ENCODE measurements around the gene CDC16.
"Not testable (repeated sequence)": the region's sequence is repeated elsewhere in the genome, so short reads cannot be mapped to it uniquely, and the experiment has no call there.

Gene CDC16

GRCh38 chr13:114259974-114260373 lies 25.3 kb downstream of the CDC16 start:
- no peak for DNase-seq (ENCODE audit: extremely low read depth, insufficient read length)
- Histone ChIP-seq H3K4me3 (replicated peaks; ENCODE audit: low read depth, low read length) (no peak overlapping the region), H3K27me3 (replicated peaks; ENCODE audit: control insufficient read depth, insufficient read depth, low read length) (no peaks in the 10 kb centered on the region), H3K36me3 (ENCODE audit: control insufficient read depth, insufficient read depth, low read length) (peaks cover 10% of the 10 kb centered on the region)
- no peak for TF ChIP-seq CTCF (IDR thresholded peaks at IDR 0.05; ENCODE audit: insufficient read depth, low read length, poor library complexity, severe bottlenecking)

GRCh38 chr13:114260814-114261213 lies 26.1 kb downstream of the CDC16 start:
- H3K27me3 ChIP-seq (replicated peaks; ENCODE audit: control insufficient read depth, insufficient read depth, low read length) = no peaks in the 10 kb centered on the region
- H3K4me3 ChIP-seq (replicated peaks; ENCODE audit: low read depth, low read length) = no peak overlapping the region
- DNase-seq (ENCODE audit: extremely low read depth, insufficient read length) = no peak
- no peak for TF ChIP-seq CTCF (IDR thresholded peaks at IDR 0.05; ENCODE audit: insufficient read depth, low read length, poor library complexity, severe bottlenecking)
- peaks cover 8% of the 10 kb centered on the region for H3K36me3 ChIP-seq (ENCODE audit: control insufficient read depth, insufficient read depth, low read length)

- no peak for DNase-seq (ENCODE audit: extremely low read depth, insufficient read length)
- Histone ChIP-seq H3K27me3 (replicated peaks; ENCODE audit: control insufficient read depth, insufficient read depth, low read length) (no peaks in the 10 kb centered on the region), H3K4me3 (replicated peaks; ENCODE audit: low read depth, low read length) (no peak overlapping the region), H3K36me3 (ENCODE audit: control insufficient read depth, insufficient read depth, low read length) (peaks cover 13% of the 10 kb centered on the region)
- TF ChIP-seq CTCF (IDR thresholded peaks at IDR 0.05; ENCODE audit: insufficient read depth, low read length, poor library complexity, severe bottlenecking) = no peak
Observed at GRCh38 chr13:114261328-114261965, 26.8 kb downstream of the CDC16 start.

GRCh38 chr13:114263578-114263977 lies 28.9 kb downstream of the CDC16 start:
- Histone ChIP-seq H3K36me3 (ENCODE audit: control insufficient read depth, insufficient read depth, low read length) (peaks cover 19% of the 10 kb centered on the region), H3K4me3 (replicated peaks; ENCODE audit: low read depth, low read length) (no peak overlapping the region), H3K27me3 (replicated peaks; ENCODE audit: control insufficient read depth, insufficient read depth, low read length) (no peaks in the 10 kb centered on the region)
- no peak for TF ChIP-seq CTCF (IDR thresholded peaks at IDR 0.05; ENCODE audit: insufficient read depth, low read length, poor library complexity, severe bottlenecking)
- DNase-seq (ENCODE audit: extremely low read depth, insufficient read length) = no peak

- not testable (repeated sequence) for DNase-seq (ENCODE audit: extremely low read depth, insufficient read length); H3K4me3 ChIP-seq (replicated peaks; ENCODE audit: low read depth, low read length); H3K27me3 ChIP-seq (replicated peaks; ENCODE audit: control insufficient read depth, insufficient read depth, low read length)
- H3K36me3 ChIP-seq (ENCODE audit: control insufficient read depth, insufficient read depth, low read length) = peaks cover 23% of the 10 kb centered on the region
Observed at GRCh38 chr13:114264313-114264712, 29.6 kb downstream of the CDC16 start.

GRCh38 chr13:114264886-114265611 lies 30.4 kb downstream of the CDC16 start:
- no peaks in the 10 kb centered on the region for H3K27me3 ChIP-seq (replicated peaks; ENCODE audit: control insufficient read depth, insufficient read depth, low read length)
- peaks cover 24% of the 10 kb centered on the region for H3K36me3 ChIP-seq (ENCODE audit: control insufficient read depth, insufficient read depth, low read length)
- DNase-seq (ENCODE audit: extremely low read depth, insufficient read length) = no peak
- no peak overlapping the region for H3K4me3 ChIP-seq (replicated peaks; ENCODE audit: low read depth, low read length)
- TF ChIP-seq CTCF (IDR thresholded peaks at IDR 0.05; ENCODE audit: insufficient read depth, low read length, poor library complexity, severe bottlenecking) = no peak
